GM12878 (cell line): ENCODE data around the gene EML3. TPM values are rescaled to one million over a fixed set of nuclear protein-coding genes. Genes with fewer than 3 reads are reported as not detected.

Experiments
- HCFC1 ChIP-seq: fragments of 150-350 bp; IDR thresholded peaks from 2 replicates; pipeline ENCODE4 v1.6.1; 2014; ENCODE audit warnings: low read length
- IRF3 ChIP-seq: fragments of 450-650 bp; IDR thresholded peaks from 2 replicates; pipeline ENCODE4 v1.6.1; 2014; ENCODE audit warnings: mild to moderate bottlenecking
- MEF2A ChIP-seq: IDR thresholded peaks from 2 replicates; pipeline ENCODE4 v1.6.1; 2011; ENCODE audit warnings: low read depth, mild to moderate bottlenecking, low read length, moderate library complexity; ENCODE audit not compliant: insufficient read depth
- PML ChIP-seq: IDR thresholded peaks from 2 replicates; pipeline ENCODE4 v1.6.1; 2012; ENCODE audit warnings: low read length, inconsistent platforms
- RBBP5 ChIP-seq: fragments of 200-600 bp; sonication (generic); conservative IDR thresholded peaks from 2 replicates; pipeline ENCODE4 v1.6.1; 2016
- ZBTB4 ChIP-seq: fragments of 450-650 bp; formaldehyde crosslinking; IDR thresholded peaks from 2 replicates; pipeline ENCODE4 v1.4.0; 2022; ENCODE audit warnings: mild to moderate bottlenecking, moderate library complexity
- polyA plus RNA-seq, 11 experiments: library from polyadenylated mRNA; depleted of rRNA in 4 of 11; unstranded in 6 of 11; stranded (reverse) in 5 of 11; fragments of >200 nt; fragmentation: Nextera tagmentation in 4 of 11; fragmentation: Illumina TruSeq in 1 of 11; extraction: Ambion mirVana in 4 of 11; extraction: Trizol in 1 of 11; gene quantifications; 1 replicate in 1 of 11; 2 replicates in 10 of 11; pipeline versions ENCODE4 v1.2.1 to v1.2.3, GENCODE V29; 2011 to 2016; ENCODE audit warnings: inconsistent platforms in 2 of 11, missing spikeins in 2 of 11, low read depth in 1 of 11
- total RNA-seq, 4 experiments: library from RNA; depleted of rRNA in 3 of 4; stranded (reverse); fragments of >200 nt in 3 of 4; fragmentation: Illumina TruSeq in 1 of 4; extraction: Trizol in 1 of 4; gene quantifications; 2 replicates each; pipeline versions ENCODE4 v1.2.1 to v1.2.3, GENCODE V29; 2013 to 2021

The EML3 gene
- total and polyA plus RNA-seq, 10 of the 15 experiments (the other 5 are each of a cell fraction or from before 2014, with no cell fraction given), result 0.58 to 82.5 (median 24.8) TPM

- TF ChIP-seq IRF3, result peak; percentile 73
- TF ChIP-seq HCFC1, result peak; percentile 92
- peak; percentile 67; the same call in 1 of the 2 replicates for TF ChIP-seq MEF2A
- TF ChIP-seq PML, result peak; percentile 97
- no peak for TF ChIP-seq ZBTB4 (CRISPR knock-in tag)
- no peak for TF ChIP-seq RBBP5
- TF ChIP-seq, all 136 proteins: peak for 82
Observed at GRCh38 chr11:62591448-62592145, 21.0 kb downstream of the EML3 start, which contains the start of gene TUT1 (continued).
